ENCODE results near the gene CDH10. TPM values are rescaled to one million over a fixed set of nuclear protein-coding genes. Genes with fewer than 3 reads are reported as not detected.

CDH10 gene
- total and polyA plus RNA-seq, 2 experiments from 2014 or later, result not detected

- TF ChIP-seq, protein P1, sequence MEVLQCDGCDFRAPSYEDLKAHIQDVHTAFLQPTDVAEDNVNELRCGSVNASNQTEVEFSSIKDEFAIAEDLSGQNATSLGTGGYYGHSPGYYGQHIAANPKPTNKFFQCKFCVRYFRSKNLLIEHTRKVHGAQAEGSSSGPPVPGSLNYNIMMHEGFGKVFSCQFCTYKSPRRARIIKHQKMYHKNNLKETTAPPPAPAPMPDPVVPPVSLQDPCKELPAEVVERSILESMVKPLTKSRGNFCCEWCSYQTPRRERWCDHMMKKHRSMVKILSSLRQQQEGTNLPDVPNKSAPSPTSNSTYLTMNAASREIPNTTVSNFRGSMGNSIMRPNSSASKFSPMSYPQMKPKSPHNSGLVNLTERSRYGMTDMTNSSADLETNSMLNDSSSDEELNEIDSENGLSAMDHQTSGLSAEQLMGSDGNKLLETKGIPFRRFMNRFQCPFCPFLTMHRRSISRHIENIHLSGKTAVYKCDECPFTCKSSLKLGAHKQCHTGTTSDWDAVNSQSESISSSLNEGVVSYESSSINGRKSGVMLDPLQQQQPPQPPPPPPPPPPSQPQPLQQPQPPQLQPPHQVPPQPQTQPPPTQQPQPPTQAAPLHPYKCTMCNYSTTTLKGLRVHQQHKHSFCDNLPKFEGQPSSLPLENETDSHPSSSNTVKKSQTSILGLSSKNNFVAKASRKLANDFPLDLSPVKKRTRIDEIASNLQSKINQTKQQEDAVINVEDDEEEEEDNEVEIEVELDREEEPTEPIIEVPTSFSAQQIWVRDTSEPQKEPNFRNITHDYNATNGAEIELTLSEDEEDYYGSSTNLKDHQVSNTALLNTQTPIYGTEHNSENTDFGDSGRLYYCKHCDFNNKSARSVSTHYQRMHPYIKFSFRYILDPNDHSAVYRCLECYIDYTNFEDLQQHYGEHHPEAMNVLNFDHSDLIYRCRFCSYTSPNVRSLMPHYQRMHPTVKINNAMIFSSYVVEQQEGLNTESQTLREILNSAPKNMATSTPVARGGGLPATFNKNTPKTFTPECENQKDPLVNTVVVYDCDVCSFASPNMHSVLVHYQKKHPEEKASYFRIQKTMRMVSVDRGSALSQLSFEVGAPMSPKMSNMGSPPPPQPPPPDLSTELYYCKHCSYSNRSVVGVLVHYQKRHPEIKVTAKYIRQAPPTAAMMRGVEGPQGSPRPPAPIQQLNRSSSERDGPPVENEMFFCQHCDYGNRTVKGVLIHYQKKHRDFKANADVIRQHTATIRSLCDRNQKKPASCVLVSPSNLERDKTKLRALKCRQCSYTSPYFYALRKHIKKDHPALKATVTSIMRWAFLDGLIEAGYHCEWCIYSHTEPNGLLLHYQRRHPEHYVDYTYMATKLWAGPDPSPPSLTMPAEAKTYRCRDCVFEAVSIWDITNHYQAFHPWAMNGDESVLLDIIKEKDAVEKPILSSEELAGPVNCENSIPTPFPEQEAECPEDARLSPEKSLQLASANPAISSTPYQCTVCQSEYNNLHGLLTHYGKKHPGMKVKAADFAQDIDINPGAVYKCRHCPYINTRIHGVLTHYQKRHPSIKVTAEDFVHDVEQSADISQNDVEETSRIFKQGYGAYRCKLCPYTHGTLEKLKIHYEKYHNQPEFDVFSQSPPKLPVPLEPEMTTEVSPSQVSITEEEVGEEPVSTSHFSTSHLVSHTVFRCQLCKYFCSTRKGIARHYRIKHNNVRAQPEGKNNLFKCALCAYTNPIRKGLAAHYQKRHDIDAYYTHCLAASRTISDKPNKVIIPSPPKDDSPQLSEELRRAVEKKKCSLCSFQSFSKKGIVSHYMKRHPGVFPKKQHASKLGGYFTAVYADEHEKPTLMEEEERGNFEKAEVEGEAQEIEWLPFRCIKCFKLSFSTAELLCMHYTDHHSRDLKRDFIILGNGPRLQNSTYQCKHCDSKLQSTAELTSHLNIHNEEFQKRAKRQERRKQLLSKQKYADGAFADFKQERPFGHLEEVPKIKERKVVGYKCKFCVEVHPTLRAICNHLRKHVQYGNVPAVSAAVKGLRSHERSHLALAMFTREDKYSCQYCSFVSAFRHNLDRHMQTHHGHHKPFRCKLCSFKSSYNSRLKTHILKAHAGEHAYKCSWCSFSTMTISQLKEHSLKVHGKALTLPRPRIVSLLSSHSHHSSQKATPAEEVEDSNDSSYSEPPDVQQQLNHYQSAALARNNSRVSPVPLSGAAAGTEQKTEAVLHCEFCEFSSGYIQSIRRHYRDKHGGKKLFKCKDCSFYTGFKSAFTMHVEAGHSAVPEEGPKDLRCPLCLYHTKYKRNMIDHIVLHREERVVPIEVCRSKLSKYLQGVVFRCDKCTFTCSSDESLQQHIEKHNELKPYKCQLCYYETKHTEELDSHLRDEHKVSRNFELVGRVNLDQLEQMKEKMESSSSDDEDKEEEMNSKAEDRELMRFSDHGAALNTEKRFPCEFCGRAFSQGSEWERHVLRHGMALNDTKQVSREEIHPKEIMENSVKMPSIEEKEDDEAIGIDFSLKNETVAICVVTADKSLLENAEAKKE (CRISPR knock-in tag; IDR thresholded peaks at IDR 0.05), result no peak
- TF ChIP-seq JUNB (IDR thresholded peaks at IDR 0.05; ENCODE audit: unreplicated experiment) (no peak), ZNF331 (CRISPR knock-in tag; IDR thresholded peaks at IDR 0.05; ENCODE audit: low read depth) (no peak)
These were observed 46.3 kb upstream of the CDH10 start (continued) for GRCh38 chr5:24691074-24691473.

DNA sequence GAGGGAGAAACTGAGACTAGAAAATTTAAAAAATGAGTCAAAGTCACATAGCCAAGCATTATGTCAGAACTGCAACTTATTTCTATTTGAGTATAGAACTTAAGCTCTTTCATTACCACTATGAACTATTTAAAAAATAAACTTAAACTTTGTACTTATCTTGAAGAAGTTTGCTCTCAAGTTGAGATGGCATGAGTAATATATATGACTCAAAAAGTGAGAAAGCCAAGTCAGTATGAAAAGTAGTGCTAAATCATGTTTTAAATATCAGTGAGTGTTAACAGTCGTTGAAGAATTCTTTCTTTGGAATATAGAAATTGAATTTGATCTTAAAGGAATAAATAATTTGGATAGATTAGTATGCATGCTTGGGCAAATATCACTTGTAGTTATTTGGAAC is 36.3 kb upstream of the CDH10 start:
- Histone ChIP-seq H3K27me3 (ENCODE audit: insufficient read depth) (no peaks in the 10 kb centered on the region), H3K79me2 (replicated peaks; ENCODE audit: insufficient read depth) (no peaks in the 10 kb centered on the region), H2AFZ (no peak overlapping the region), H3K9me2 (ENCODE audit: insufficient read depth) (no peaks in the 10 kb centered on the region; the same call in 1 of the 2 replicates), H3K4me1 (ENCODE audit: insufficient read depth) (no peaks in the 10 kb centered on the region), H3K27ac (ENCODE audit: low read depth) (no peak overlapping the region), H3K36me3 (ENCODE audit: insufficient read depth) (peaks cover 5% of the 10 kb centered on the region; the same call in 1 of the 2 replicates), H3K4me3 (no peak overlapping the region), H3F3A (replicated peaks; ENCODE audit: low read depth) (no peaks in the 10 kb centered on the region), H3K4me2 (no peak overlapping the region), H4K20me1 (replicated peaks; ENCODE audit: insufficient read depth) (no peaks in the 10 kb centered on the region)
- Mint-ChIP-seq H3K27me3 (ENCODE audit: insufficient read depth, low read depth, poor library complexity) (no peaks in the 10 kb centered on the region), H3K4me1 (no peaks in the 10 kb centered on the region), H3K36me3 (ENCODE audit: low read depth) (peaks cover 29% of the 10 kb centered on the region), H3K27ac (no peak overlapping the region), H3K4me3 (no peak overlapping the region), H3K9me3 (peaks cover 43% of the 10 kb centered on the region)
- ATAC-seq (no peak), DNase-seq (ENCODE audit: low spot score) (no peak)
- TF ChIP-seq NANOG (IDR thresholded peaks at IDR 0.05; ENCODE audit: borderline replicate concordance) (no peak), JUNB (IDR thresholded peaks at IDR 0.05; ENCODE audit: unreplicated experiment) (no peak), STAT1 (IDR thresholded peaks at IDR 0.05; ENCODE audit: unreplicated experiment) (no peak), POLR2AphosphoS5 (IDR thresholded peaks at IDR 0.05; ENCODE audit: low read depth) (no peak), ZNF331 (CRISPR knock-in tag; IDR thresholded peaks at IDR 0.05; ENCODE audit: low read depth) (no peak), EZH2phosphoT487 (IDR thresholded peaks at IDR 0.05; ENCODE audit: unreplicated experiment) (no peak), EZH2 (IDR thresholded peaks at IDR 0.05; ENCODE audit: low read depth, unreplicated experiment) (no peak)
- TF ChIP-seq, protein P2, sequence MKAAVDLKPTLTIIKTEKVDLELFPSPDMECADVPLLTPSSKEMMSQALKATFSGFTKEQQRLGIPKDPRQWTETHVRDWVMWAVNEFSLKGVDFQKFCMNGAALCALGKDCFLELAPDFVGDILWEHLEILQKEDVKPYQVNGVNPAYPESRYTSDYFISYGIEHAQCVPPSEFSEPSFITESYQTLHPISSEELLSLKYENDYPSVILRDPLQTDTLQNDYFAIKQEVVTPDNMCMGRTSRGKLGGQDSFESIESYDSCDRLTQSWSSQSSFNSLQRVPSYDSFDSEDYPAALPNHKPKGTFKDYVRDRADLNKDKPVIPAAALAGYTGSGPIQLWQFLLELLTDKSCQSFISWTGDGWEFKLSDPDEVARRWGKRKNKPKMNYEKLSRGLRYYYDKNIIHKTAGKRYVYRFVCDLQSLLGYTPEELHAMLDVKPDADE (IDR thresholded peaks at IDR 0.05), result no peak
- TF ChIP-seq, protein P1 (CRISPR knock-in tag; IDR thresholded peaks at IDR 0.05), result no peak
